ENCODE data around the gene LHFPL6. TPM values are rescaled to one million over a fixed set of nuclear protein-coding genes. Genes with fewer than 3 reads are reported as not detected.

The LHFPL6 gene
- total RNA-seq, 3 donors from 2014 or later: 4.9 to 26.1 (median 8.3) TPM

- no peaks in the 10 kb centered on the region for H3K4me1 ChIP-seq (ENCODE audit: low read depth)
- DNase-seq: no peak
- no peak for TF ChIP-seq CTCF (IDR thresholded peaks at IDR 0.05)
- no peaks in the 10 kb centered on the region for H3K9me3 ChIP-seq
- no peak overlapping the region for H3K4me3 ChIP-seq
- no peak for ATAC-seq
- no peaks in the 10 kb centered on the region for H3K36me3 ChIP-seq (ENCODE audit: low read depth)
- intact Hi-C loops (cut with DNase I, micrococcal nuclease): no loop called here
These were observed 86.9 kb downstream of the LHFPL6 start for GRCh38 chr13:39516096-39516495.

GRCh38 chr13:39515224-39515714 is 87.7 kb downstream of the LHFPL6 start:
- TF ChIP-seq CTCF (IDR thresholded peaks at IDR 0.05): no peak
- Histone ChIP-seq H3K4me3 (no peak overlapping the region), H3K4me1 (ENCODE audit: low read depth) (no peaks in the 10 kb centered on the region), H3K36me3 (ENCODE audit: low read depth) (no peaks in the 10 kb centered on the region), H3K9me3 (no peaks in the 10 kb centered on the region)
- intact Hi-C loops (cut with DNase I, micrococcal nuclease): no loop called here
- DNase-seq (no peak), ATAC-seq (no peak)

- no peaks in the 10 kb centered on the region for H3K4me1 ChIP-seq (ENCODE audit: low read depth)
- H3K36me3 ChIP-seq (ENCODE audit: low read depth): no peaks in the 10 kb centered on the region
- no peaks in the 10 kb centered on the region for H3K9me3 ChIP-seq
- no peak overlapping the region for H3K4me3 ChIP-seq
- TF ChIP-seq CTCF (IDR thresholded peaks at IDR 0.05): no peak
- ATAC-seq (no peak), DNase-seq (no peak)
- intact Hi-C loops (cut with DNase I, micrococcal nuclease): no loop called here
These were observed 90.3 kb downstream of the LHFPL6 start for GRCh38 chr13:39512687-39513086.

GRCh38 chr13:39510316-39510695 is 92.7 kb downstream of the LHFPL6 start:
- DNase-seq (no peak), ATAC-seq (no peak)
- Histone ChIP-seq H3K4me1 (ENCODE audit: low read depth) (no peaks in the 10 kb centered on the region), H3K9me3 (no peaks in the 10 kb centered on the region), H3K4me3 (no peak overlapping the region), H3K36me3 (ENCODE audit: low read depth) (no peaks in the 10 kb centered on the region)
- intact Hi-C loops (cut with DNase I, micrococcal nuclease): no loop called here
- TF ChIP-seq CTCF (IDR thresholded peaks at IDR 0.05): no peak

- H3K4me1 ChIP-seq (ENCODE audit: low read depth): no peaks in the 10 kb centered on the region
- TF ChIP-seq CTCF (IDR thresholded peaks at IDR 0.05): no peak
- intact Hi-C loops (cut with DNase I, micrococcal nuclease): no loop called here
- no peak overlapping the region for H3K4me3 ChIP-seq
- H3K36me3 ChIP-seq (ENCODE audit: low read depth): no peaks in the 10 kb centered on the region
- ATAC-seq: no peak
- H3K9me3 ChIP-seq: no peaks in the 10 kb centered on the region
- DNase-seq: no peak
These were observed 93.2 kb downstream of the LHFPL6 start for GRCh38 chr13:39509616-39510315.
